ENCODE data around the gene NPAS3.
"Not testable (repeated sequence)": the region's sequence is repeated elsewhere in the genome, so short reads cannot be mapped to it uniquely, and the experiment has no call there.

NPAS3 gene

DNA sequence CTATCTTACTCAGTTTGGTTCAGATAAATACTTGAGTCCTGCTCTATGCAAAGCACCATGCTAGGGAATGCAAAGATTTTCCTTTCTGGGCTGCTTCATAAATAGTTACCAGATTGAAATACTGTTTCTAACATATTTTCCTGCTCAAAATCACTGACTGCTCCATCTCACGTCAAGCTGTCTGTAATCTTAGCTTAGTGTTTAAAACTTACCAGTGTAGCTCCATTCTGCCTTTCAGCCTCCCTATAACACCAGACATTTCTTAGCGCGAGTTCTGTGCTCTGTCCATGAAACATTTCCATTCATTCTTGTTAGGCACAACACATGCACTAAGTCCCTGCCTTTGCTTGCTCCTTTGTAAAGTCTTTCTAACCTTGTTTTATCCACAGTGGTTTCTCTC is 129.4 kb downstream of the NPAS3 start:
- no peak for DNase-seq (ENCODE audit: low read depth in 2 of 3, low spot score in 2 of 3)

DNA sequence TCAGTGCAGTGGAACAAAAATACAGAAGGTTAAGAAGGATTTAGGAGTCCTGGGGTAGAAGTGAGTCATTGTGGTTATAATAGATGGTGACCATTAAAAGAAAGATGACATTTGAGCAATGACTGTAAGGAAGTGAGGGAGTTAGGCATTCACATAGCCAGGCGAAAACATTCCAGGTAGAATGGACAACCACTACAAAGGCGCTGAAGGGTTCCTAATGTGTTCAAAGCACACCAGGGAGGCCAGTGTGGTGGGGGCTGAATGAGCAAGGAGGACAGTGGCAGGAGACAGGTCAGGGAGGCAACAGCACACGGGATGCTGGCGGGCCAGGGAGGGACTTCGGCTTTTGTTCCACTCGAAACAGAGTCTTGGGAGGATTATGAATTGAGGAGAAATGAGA is 129.9 kb downstream of the NPAS3 start:
- no peak for DNase-seq (ENCODE audit: low read depth in 2 of 3, low spot score in 2 of 3)

DNA sequence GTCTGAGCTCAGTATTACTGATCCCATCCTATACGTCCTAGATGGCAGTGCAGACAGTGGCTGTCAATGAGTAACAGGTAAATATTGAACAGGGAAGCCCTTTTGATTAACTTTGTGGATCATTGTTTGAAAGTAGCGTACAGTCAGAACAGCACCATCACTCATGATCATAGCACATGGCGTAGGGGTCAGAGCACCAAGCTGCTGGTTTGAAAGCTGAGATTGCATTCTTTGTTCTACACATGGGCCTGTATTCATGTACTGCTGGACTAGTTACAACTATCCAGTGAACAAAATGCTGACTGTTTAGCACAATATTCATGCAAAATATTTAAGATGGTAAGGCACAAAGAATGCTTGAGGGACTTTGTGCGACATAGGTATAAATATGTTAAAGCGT is 131.8 kb downstream of the NPAS3 start:
- DNase-seq (ENCODE audit: low read depth in 2 of 3, low spot score in 2 of 3): no peak

DNA sequence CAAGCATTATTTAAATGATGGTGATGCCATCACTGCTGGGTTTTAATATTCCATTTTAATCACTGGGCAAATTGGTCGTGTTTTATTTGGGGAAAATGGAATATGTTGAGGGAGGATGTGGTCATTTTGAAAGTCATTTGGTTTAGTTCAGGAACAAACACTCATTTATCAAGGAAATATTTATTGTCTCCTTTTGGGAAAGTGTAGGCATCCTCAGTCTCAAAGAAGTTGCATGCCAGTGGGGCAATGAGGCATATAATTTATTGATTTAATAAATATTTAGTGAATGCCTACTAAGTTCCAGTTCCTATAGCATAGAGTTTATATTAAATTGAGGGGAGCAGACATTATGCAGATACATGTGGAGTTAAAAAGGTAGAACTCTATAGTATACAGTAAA is 134.3 kb downstream of the NPAS3 start:
- no peak for DNase-seq (ENCODE audit: low read depth in 2 of 3, low spot score in 2 of 3)

DNA sequence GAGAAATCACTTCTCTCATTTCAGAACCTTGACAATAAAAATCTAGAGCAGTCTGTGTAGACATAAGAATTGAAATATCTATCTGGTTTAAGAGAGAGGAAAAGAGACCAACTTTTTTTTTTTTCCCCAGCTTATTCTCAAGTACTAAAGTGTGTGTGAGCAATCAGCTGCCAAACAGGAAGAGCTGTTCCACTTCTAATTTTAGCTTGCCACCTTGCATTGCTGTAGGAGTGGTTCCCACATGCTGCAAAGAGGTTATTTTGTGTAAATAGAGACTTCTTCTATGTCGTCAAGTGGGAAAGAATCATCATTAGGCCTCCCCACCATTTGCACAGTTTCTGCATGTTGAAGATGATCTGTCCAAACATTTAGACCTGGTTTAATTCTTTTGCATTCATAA is 142.6 kb downstream of the NPAS3 start:
- DNase-seq (ENCODE audit: low read depth in 2 of 3, low spot score in 2 of 3): no peak

DNA sequence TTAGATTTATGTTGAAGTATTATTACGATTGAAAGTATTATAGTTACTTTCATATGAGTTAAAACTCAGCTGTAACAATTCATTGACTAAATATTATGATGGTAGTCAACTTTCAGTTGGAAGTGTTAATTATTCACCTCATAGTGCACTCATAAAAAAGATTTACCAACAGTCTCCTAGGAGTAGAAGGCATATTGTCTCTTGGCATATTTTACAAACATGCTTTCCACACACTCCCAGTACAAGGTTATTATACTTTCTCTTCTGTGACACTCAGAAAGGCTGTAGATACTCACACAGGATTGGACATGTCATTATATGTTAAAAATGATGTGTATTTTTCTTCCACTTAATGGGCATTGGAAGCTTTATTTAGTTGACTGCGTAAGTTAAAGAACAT is 147.1 kb downstream of the NPAS3 start:
- no peak for DNase-seq (ENCODE audit: low read depth in 2 of 3, low spot score in 2 of 3)

DNA sequence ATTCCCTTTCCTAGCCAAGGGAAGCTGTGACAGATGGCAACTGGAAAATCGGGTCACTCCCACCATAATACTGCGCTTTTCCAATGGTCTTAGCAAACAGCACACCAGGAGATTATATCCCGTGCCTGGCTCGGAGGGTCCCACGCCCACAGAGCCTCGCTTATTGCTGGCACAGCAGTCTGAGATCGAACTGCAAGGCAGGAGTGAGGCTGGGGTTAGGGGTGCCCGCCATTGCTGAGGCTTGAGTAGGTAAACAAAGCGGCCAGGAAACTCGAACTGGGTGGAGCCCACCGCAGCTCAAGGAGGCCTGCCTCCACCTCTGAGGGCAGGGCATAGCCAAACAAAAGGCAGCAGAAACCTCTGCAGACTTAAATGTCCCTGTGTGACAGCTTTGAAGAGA is 149.6 kb downstream of the NPAS3 start:
- DNase-seq (ENCODE audit: low read depth in 2 of 3, low spot score in 2 of 3): not testable (repeated sequence)

DNA sequence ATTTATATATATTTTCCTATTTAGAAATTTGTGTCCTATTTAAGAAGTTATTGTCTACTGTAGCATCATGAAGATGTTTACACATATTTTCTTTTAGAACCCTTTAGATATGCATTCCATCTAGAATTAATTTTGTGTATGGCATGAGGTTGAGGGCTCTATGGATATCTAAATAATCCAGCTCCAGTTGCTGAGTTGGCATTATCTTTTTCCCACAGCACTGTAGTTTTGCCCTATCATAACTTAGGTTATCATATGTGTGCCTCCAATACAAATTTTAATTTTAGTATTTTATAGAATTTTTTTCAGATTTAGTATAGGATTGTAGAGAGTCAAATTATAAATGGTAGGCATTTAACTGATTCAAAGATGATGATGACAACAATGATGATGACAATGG is 159.3 kb downstream of the NPAS3 start:
- no peak for DNase-seq (ENCODE audit: low read depth in 2 of 3, low spot score in 2 of 3)

DNA sequence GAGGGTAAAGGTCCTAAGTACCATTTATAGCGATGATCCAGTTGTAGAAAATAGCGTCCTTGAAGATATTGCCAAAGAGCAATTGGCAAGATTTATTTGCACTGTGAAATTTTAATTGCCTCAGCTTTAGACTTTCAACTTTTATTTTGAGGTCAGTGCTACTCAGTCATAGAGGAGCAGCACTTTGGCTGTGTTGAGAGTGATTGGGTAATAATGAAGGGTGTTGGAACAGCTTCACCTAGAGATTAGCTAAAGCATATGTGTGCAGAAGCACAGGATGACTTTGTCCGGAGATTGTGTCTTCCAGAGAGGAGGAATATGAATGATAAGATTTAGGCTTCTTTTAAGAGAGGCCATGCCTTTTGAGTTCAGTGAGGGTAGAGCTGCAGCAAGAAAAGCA is 164.8 kb downstream of the NPAS3 start:
- DNase-seq (ENCODE audit: low read depth in 2 of 3, low spot score in 2 of 3): no peak

DNA sequence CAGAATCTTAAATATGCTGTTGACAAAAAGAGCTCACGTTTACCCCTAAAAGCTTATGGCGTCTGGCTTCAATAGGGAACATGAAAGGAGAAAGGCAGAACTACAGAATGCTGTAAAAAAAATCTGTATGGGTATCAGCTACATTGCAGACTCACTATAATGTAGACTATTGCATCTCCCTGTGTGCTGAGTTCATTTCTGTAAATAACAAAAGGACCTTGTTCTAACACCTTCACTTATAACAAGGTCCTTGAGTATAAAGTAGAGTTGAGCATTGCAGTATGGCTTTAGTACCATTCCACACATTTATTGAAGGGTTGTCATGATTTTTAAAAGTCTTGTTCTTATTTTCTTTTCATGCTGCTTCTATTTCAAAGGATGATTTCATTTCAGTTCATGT is 165.3 kb downstream of the NPAS3 start:
- no peak for DNase-seq (ENCODE audit: low read depth in 2 of 3, low spot score in 2 of 3)

DNA sequence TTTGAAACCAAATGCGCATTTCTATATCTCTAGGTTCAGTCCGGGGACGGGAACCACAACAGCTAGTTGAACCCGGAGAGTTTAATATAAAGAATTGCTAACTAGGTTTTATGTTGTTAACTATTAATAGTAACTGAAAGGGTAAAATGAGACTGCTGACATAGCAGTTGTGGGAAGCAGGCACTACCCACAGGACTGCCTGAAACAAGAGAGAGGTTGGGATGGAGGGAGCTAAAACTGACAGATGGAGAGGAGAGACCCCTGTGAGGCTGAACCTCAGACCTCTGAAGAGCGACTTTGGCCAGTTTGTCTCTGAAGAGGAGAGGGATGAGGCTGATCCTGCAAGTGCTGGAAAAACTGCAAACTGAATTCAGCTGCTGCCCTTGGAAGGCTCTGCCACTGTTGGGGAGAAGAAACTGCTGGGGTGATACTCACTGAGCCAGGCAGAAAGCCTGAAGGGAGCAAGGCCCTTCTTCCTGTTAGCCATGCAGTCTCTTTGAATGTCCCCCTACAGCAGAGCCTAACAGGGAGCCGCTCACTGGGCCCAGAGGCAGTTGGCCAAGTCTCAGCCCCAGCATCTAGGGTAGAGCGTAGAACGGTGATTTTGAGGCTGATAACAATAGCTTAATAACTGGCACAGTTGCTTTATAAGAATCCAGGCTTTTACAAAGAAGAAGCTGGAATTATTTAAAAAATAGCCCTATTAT is 172.2 kb downstream of the NPAS3 start:
- no peak for DNase-seq (ENCODE audit: low read depth in 2 of 3, low spot score in 2 of 3)

DNA sequence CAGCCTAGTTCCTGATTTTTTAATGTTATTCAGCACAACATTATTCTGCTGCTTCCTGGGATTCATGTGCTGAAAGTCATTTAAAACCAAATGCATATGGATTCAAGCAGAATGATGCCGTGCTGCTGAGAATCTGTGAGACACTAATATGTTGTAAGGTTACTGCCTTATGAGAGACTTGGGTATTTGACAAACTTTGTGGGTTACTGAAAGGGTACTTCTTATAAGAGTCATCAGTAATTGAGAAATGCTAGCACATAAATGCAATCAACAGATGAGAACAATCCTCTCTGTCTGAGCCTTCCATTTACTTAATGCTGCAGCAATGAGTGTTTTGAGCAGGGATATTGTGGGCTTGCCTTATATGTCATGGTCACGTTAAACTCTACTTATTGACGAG is 175.7 kb downstream of the NPAS3 start:
- DNase-seq (ENCODE audit: low read depth in 2 of 3, low spot score in 2 of 3): no peak

DNA sequence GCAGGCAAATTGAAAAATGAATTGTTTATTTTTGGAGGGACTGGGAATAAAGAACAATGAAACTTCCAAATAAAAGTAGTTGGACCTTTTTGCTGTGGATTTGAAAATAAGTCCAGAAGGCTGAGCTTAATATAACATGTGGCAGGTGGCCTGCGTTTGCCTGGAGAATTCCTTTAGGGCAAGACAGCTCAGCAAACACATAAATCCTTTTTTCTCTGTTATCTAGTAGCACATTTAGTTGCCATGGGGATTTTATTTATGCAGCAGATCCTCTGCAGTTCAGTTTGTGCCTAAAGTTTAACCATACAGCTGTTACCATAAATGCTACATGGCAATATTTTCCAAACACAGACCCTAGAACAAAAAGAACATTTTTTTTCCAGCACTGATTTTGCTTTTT is 180.0 kb downstream of the NPAS3 start:
- DNase-seq (ENCODE audit: low read depth in 2 of 3, low spot score in 2 of 3): no peak

DNA sequence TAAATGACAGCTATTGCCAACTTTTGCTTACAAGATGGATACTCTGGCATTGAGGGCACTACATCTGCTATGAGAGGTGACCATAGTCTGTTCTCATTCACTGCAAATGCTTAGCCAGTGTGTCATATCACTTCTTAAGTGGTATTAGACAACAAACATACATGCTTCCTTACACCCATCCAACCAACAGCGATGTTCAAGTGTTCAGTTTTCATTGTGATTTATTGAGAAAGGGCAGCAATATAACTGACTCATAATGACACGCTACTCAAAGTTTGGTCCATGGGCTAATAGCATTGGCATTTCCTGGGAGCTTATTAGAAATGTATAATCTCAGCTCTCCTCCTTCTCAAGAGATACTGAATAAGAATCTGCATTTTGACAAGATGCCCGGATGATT is 181.7 kb downstream of the NPAS3 start:
- no peak for DNase-seq (ENCODE audit: low read depth in 2 of 3, low spot score in 2 of 3)

DNA sequence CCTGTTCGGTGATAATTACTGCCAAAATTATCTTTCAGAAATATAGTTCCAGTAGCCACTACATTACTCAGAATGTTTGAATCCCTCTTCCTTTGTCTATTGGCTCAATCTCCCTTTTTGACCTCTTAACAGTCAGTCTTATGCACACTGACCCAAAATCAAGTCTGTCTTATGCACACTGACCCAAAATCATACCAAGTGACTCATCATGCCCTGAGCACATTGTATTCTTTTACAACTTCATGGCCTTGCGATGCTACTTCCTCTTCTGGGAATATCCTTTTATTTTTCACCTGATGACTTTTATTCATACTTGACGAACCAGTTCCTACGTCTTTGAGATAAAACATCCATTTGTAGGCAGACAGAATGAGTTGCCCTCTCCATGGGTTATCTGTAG is 182.3 kb downstream of the NPAS3 start:
- DNase-seq (ENCODE audit: low read depth in 2 of 3, low spot score in 2 of 3): no peak

DNA sequence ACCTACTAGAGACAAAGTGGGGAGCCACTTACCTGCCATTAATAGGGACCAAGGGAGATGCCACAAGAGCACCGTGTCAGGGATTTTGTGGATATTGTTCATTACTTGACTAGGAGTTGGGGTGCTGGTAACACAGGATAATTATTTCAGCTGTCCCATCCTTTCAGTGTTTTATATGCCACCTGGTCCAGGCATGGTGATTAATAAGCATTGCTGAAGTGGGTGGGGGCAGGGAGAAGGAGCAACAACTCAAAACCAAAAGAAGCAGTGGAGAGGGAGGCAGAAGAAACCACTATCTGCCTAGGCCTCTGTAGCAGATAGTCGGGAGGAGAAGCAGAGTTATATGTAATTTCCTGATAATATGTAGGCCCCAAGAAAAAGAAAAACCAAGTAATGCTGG is 184.6 kb downstream of the NPAS3 start:
- DNase-seq (ENCODE audit: low read depth in 2 of 3, low spot score in 2 of 3): no peak

DNA sequence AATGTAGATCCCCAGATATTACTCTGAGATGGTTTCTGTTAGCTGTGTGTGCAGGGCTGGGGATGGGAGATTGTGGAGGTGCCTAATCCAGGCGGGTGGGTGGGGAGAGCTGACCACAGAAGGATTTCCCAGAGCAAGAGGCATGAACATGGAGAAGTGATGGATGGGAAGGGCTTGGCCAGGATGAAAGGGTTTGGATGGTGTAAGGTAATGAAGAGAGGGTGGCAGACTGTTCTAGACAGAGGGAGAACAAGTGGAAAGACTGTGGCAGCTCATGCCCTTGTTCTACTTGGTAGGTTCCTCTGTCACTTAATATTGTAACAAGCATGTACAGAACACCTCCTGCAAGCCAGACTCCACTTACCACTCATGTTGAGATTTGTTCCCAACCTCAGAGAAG is 187.8 kb downstream of the NPAS3 start:
- no peak for DNase-seq (ENCODE audit: low read depth in 2 of 3, low spot score in 2 of 3)

DNA sequence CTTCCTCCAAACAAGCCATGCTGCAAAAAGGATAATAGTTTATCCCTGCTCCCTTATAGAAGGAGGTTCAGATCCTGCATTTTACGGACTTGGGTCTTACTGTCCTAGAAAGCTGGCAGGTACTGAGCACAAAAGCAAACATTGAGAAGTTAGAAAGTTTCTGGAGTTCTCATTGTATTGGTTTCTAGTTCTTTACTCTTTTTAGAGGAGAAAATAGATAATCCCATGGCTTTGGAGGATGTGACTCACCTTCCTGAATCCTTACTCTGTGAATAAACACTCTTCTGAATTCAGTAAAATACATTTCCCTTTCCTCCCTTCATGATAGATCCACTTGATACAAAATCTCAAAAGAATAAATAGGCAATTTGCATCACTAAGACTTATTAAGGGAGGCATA is 188.9 kb downstream of the NPAS3 start:
- DNase-seq (ENCODE audit: low read depth in 2 of 3, low spot score in 2 of 3): no peak

DNA sequence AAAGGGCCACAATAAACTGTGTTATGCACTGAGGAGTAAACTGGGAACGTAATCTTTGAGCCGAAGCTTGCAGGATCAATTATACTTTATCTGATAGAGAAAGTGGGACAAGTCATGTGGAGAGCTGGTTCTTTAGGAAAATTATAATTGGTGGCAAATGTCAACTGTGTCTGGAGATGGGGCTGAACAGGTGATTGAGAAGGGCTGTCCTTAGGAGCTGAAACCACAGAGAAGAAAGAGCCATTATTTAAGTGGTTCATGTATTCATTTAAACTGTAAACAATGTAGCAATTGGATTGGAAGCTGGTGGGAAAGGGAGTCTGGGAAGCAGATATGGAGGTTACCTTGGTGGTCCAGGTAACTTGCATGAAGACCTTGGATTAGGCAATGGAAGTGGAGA is 193.1 kb downstream of the NPAS3 start:
- DNase-seq (ENCODE audit: low read depth in 2 of 3, low spot score in 2 of 3): no peak

DNA sequence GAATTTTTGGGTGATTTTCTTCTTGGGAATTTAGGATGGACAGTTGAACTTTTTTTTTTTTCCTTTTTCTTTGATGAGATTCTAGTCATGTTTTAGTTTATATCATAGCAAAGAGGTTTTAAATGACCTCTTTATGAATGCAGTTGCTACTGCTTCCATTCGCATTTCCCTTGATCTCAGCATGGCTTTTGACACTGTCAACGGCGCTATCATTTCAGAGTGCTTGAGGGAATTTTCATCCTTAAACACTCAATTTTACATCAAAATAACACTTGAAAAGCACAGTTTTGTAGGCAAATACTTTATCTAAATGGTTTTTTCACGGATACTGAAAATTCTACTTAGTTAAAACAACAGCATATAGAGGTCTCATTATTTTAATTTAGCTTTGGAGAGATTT is 195.5 kb downstream of the NPAS3 start:
- DNase-seq (ENCODE audit: low read depth in 2 of 3, low spot score in 2 of 3): no peak

DNA sequence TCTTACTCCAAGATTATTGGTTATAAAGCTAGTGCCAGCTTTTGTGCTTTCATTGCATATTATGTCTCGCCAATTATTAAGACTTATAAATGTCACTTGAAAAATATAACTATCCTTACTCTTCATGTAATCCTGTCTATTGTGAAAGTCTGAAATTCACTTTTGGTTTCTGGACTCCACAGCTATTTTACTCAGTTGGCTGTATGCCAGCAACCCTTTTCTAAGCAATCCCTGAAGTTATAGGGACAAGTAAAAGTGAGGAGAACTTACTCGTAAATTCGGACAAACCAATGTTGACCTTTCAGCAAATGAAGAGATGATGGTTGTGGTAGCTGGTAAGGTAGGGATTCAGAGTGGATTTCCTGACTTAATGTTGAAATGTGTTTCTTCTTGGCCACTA is 196.3 kb downstream of the NPAS3 start:
- DNase-seq (ENCODE audit: low read depth in 2 of 3, low spot score in 2 of 3): no peak

DNA sequence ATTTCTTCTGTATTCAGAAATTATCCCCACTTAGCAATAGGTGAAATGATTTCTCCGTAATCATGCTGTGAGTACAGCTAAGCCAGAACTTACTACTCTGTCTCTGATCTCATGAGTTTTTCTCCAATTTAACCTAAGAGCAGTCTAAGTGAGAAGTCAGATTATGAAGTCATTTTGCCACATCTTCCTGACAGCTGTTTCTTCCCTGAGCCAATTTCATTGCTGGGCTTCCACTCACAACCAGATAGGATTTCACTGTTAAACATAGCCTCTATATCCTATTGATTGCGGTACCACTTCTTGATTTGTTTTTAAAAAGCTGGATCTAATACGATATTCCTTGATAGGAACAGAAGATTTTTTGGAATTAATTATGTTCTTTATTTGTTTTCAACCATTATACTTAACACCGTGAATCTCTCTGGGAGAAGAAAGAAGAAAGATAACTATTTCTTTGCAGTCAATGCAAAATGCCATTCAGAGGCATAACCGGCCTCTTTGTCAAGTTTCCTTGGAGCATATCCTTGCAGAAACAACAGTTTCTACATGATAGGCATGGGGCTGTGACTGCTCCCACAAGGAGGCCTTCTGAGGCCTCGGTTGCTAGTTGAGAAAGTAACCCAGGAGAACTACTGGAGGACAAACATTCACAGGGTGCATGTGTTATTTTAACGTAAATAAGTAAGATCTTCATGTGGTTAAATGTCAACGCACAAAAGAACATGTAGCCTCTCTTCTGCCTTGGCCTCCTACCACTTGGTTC is 212.2 kb downstream of the NPAS3 start:
- no peak for DNase-seq (ENCODE audit: low read depth in 2 of 3, low spot score in 2 of 3)

DNA sequence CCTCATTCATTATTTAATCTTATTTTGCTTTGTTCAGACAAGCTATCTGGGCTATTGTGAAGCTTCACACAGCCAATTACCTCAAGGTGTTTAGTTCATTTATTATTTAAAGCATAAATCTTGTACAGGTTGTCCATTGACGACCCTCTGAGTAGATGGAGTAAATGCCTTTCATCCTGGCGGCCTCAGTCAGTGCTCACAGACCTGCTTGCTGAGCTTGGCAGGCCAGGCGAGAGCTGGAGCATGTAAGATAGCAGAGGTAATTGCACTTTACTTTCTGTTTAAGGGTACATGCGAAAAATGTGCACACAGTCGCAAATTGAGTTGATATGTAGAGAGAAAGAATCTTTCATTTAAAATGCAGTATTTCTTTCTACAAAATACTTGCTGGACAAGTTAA is 224.4 kb downstream of the NPAS3 start:
- DNase-seq (ENCODE audit: low read depth in 2 of 3, low spot score in 2 of 3): no peak

Measured in activated CD8-positive, alpha-beta memory T cell treated with anti-CD3 and anti-CD28 coated beads for 48 hours (primary cell).